Upper lobe of left lung (tissue), 6 donors: ENCODE data around the gene MAN1A2. TPM values are rescaled to one million over a fixed set of nuclear protein-coding genes. Genes with fewer than 3 reads are reported as not detected.

Experiments used
- ATAC-seq, 2 donors: fragments of 200-7000 bp; cut with Tn5 transposase; one replicate each; pipeline ENCODE4 v1.9.1; 2022; ENCODE audit warnings: mild to moderate bottlenecking in 2 of 2, moderate library complexity in 2 of 2; ENCODE audit not compliant: low FRiP score in 2 of 2
- DNase-seq, 2 donors: peaks; one replicate each; pipeline ENCODE4 v3.0.0-alpha.2; 2019 to 2020
- H3K27ac ChIP-seq, 4 donors: fragments of 200-600 bp; sonication (generic); one replicate each; pipeline ENCODE4 v1.5.1; 2016 to 2019
- H3K27me3 ChIP-seq, 4 donors: fragments of 200-600 bp; sonication (generic); one replicate each; pipeline ENCODE4 v1.5.1; 2017 to 2019
- H3K36me3 ChIP-seq, 4 donors: fragments of 200-600 bp; sonication (generic); one replicate each; pipeline ENCODE4 v1.5.1; 2016 to 2019
- H3K4me1 ChIP-seq, 4 donors: fragments of 200-600 bp; sonication (generic); one replicate each; pipeline ENCODE4 v1.5.1; 2018 to 2019
- H3K4me3 ChIP-seq, 4 donors: fragments of 200-600 bp; sonication (generic); one replicate each; pipeline ENCODE4 v1.5.1; 2017 to 2019; ENCODE audit warnings: mild to moderate bottlenecking in 2 of 4, moderate library complexity in 1 of 4
- H3K9me3 ChIP-seq, 4 donors: fragments of 200-600 bp; sonication (generic); one replicate each; pipeline ENCODE4 v1.5.1; 2018 to 2019
- EP300 ChIP-seq, 4 donors: sonication (generic); formaldehyde crosslinking; IDR thresholded peaks; one replicate each; pipeline ENCODE4 v1.5.1; 2017; ENCODE audit warnings: antibody characterized with exemption in 4 of 4, control low read depth in 2 of 4
- POLR2A ChIP-seq, 4 donors: fragments of 450-650 bp; IDR thresholded peaks; one replicate each; pipeline ENCODE4 v1.5.1; 2016 to 2017; ENCODE audit warnings: antibody characterized with exemption in 4 of 4, mild to moderate bottlenecking in 2 of 4
- POLR2AphosphoS5 ChIP-seq, 2 donors: sonication (generic); formaldehyde crosslinking; IDR thresholded peaks; one replicate each; pipeline ENCODE4 v1.5.1; 2017; ENCODE audit warnings: antibody characterized with exemption in 2 of 2
- WGBS, 2 donors: methylation state at CpG; one replicate each; pipeline ENCODE4 v1.1.5; 2017 to 2018; 5-methylcytosine and 5-hydroxymethylcytosine counted together
- total RNA-seq, 6 donors: library from RNA; depleted of rRNA in 4 of 6; stranded (reverse); fragments of >200 nt in 4 of 6; gene quantifications; one replicate each; pipeline versions ENCODE4 v1.1.0 to v1.2.1, GENCODE V29; 2016 to 2021
- TF ChIP-seq, protein P1 (sequence below), 6 experiments: fragments of 450-650 bp in 4 of 6; fragments of 200-600 bp in 2 of 6; sonication (generic) in 2 of 6; IDR thresholded peaks; one replicate each; pipeline ENCODE4 v1.5.1; 2016 to 2019; ENCODE audit warnings: antibody characterized with exemption in 6 of 6
- donor health status: DM: no; HTN: no; CAD: no; lungs with moderate emphysema.
- donor health status: DM: no; HTN: yes; CAD: no; lungs with severe emphysema.

MAN1A2 gene
- total RNA-seq, 6 donors from 2014 or later: 25.5 to 45.2 (median 33.3) TPM

DNA sequence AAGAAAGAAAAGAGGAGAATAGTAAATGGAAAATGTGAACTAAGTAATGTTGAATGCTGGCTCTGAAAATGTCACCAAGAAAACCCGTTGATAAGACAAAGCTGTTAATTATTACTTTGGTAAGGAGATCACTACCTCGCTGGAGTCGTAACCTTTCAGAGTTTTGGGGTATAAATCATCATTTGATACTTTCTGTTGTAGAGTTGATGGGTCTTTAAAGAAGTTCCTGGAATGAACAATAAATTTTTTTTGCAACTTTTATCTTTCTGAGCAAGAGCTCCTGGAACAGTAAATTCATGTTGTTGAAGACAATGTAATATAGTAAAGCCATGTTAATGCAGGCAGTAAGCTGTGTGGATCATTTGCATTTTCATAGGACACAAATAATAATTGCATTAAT lies 46.2 kb downstream of the MAN1A2 start:
- Histone ChIP-seq H3K4me3 (no peak overlapping the region), H3K27me3 (no peaks in the 10 kb centered on the region), H3K27ac (no peak overlapping the region), H3K4me1 (no peaks in the 10 kb centered on the region), H3K9me3 (no peaks in the 10 kb centered on the region), H3K36me3 (peaks cover 0 to 16% (median 1%) of the 10 kb centered on the region in 4 donors)
- WGBS, 2 donors: 94 to 100% methylated on average over 3 of the region's 3 CpGs
- TF ChIP-seq POLR2AphosphoS5 (IDR thresholded peaks at IDR 0.05) (no peak), EP300 (IDR thresholded peaks at IDR 0.05) (no peak)
- DNase-seq (no peak), ATAC-seq (no peak)

GRCh38 chr1:117414943-117415342 lies 47.7 kb downstream of the MAN1A2 start:
- no peak overlapping the region for H3K27ac ChIP-seq
- DNase-seq: no peak
- TF ChIP-seq EP300 (IDR thresholded peaks at IDR 0.05): no peak
- TF ChIP-seq POLR2AphosphoS5 (IDR thresholded peaks at IDR 0.05): no peak
- no peak for TF ChIP-seq POLR2A (IDR thresholded peaks at IDR 0.05)
- TF ChIP-seq, protein P1, sequence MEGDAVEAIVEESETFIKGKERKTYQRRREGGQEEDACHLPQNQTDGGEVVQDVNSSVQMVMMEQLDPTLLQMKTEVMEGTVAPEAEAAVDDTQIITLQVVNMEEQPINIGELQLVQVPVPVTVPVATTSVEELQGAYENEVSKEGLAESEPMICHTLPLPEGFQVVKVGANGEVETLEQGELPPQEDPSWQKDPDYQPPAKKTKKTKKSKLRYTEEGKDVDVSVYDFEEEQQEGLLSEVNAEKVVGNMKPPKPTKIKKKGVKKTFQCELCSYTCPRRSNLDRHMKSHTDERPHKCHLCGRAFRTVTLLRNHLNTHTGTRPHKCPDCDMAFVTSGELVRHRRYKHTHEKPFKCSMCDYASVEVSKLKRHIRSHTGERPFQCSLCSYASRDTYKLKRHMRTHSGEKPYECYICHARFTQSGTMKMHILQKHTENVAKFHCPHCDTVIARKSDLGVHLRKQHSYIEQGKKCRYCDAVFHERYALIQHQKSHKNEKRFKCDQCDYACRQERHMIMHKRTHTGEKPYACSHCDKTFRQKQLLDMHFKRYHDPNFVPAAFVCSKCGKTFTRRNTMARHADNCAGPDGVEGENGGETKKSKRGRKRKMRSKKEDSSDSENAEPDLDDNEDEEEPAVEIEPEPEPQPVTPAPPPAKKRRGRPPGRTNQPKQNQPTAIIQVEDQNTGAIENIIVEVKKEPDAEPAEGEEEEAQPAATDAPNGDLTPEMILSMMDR (IDR thresholded peaks at IDR 0.05): no peak
- no peak overlapping the region for H3K4me3 ChIP-seq
- 87% methylated on average over 4 of the region's 4 CpGs for WGBS, 2 donors
- ATAC-seq: no peak
- H3K36me3 ChIP-seq: peaks cover 0 to 14% (median 1%) of the 10 kb centered on the region in 4 donors
- no peaks in the 10 kb centered on the region for H3K4me1 ChIP-seq
- no peaks in the 10 kb centered on the region for H3K27me3 ChIP-seq
- no peaks in the 10 kb centered on the region for H3K9me3 ChIP-seq

- H3K36me3 ChIP-seq: peaks cover 0 to 14% (median 1%) of the 10 kb centered on the region in 4 donors
- 94 to 95% methylated on average over 1 of the region's 1 CpG for WGBS, 2 donors
- ATAC-seq (no peak), DNase-seq (no peak)
- TF ChIP-seq, protein P1 (IDR thresholded peaks at IDR 0.05): no peak
- no peak for TF ChIP-seq POLR2AphosphoS5 (IDR thresholded peaks at IDR 0.05)
- TF ChIP-seq EP300 (IDR thresholded peaks at IDR 0.05): no peak
- no peak for TF ChIP-seq POLR2A (IDR thresholded peaks at IDR 0.05)
- no peaks in the 10 kb centered on the region for H3K4me1 ChIP-seq
- no peak overlapping the region for H3K4me3 ChIP-seq
- no peaks in the 10 kb centered on the region for H3K27me3 ChIP-seq
- no peaks in the 10 kb centered on the region for H3K9me3 ChIP-seq
- H3K27ac ChIP-seq: no peak overlapping the region
Measured at GRCh38 chr1:117416004-117416403, 48.8 kb downstream of the MAN1A2 start.

GRCh38 chr1:117416546-117417125 lies 49.4 kb downstream of the MAN1A2 start:
- H3K9me3 ChIP-seq: no peaks in the 10 kb centered on the region
- no peak for DNase-seq
- ATAC-seq: no peak

GRCh38 chr1:117425050-117425734 lies 57.9 kb downstream of the MAN1A2 start:
- H3K4me3 ChIP-seq: no peak overlapping the region
- ATAC-seq: no peak
- H3K27ac ChIP-seq: no peak overlapping the region
- no peaks in the 10 kb centered on the region for H3K27me3 ChIP-seq
- no peak for TF ChIP-seq POLR2AphosphoS5 (IDR thresholded peaks at IDR 0.05)
- no peak for TF ChIP-seq EP300 (IDR thresholded peaks at IDR 0.05)
- TF ChIP-seq POLR2A (IDR thresholded peaks at IDR 0.05): no peak
- TF ChIP-seq, protein P1 (IDR thresholded peaks at IDR 0.05): no peak
- no peak for DNase-seq
- peaks cover 0 to 16% (median 2%) of the 10 kb centered on the region in 4 donors for H3K36me3 ChIP-seq
- 95 to 97% methylated on average over 2 of the region's 2 CpGs for WGBS, 2 donors
- peaks cover 2 to 12% (median 7%) of the 10 kb centered on the region in 4 donors for H3K9me3 ChIP-seq
- no peaks in the 10 kb centered on the region for H3K4me1 ChIP-seq

More at GRCh38 chr1:117416546-117417125, 49.4 kb downstream of the MAN1A2 start:
- TF ChIP-seq POLR2AphosphoS5 (IDR thresholded peaks at IDR 0.05) (no peak), POLR2A (IDR thresholded peaks at IDR 0.05) (no peak), EP300 (IDR thresholded peaks at IDR 0.05) (no peak)
- TF ChIP-seq, protein P1 (IDR thresholded peaks at IDR 0.05): no peak
- Histone ChIP-seq H3K27ac (no peak overlapping the region), H3K4me1 (no peaks in the 10 kb centered on the region), H3K27me3 (no peaks in the 10 kb centered on the region), H3K4me3 (no peak overlapping the region), H3K36me3 (peaks cover 0 to 14% (median 1%) of the 10 kb centered on the region in 4 donors)
